CD4-positive, CD25-positive, alpha-beta regulatory T cell (primary cell): Measurements from ENCODE around the gene NUDT6. TPM values are rescaled to one million over a fixed set of nuclear protein-coding genes. Genes with fewer than 3 reads are reported as not detected.
"Not testable (repeated sequence)": the region's sequence is repeated elsewhere in the genome, so short reads cannot be mapped to it uniquely, and the experiment has no call there.

ENCODE experiments used
- ATAC-seq, 2 donors: fragments of 150-1000 bp; cut with Tn5 transposase; one replicate each; pipeline ENCODE4 v1.10.0; 2021; ENCODE audit warnings: low read depth in 2 of 2, moderate number of reproducible peaks in 2 of 2, moderate library complexity in 1 of 2
- DNase-seq, 3 donors: peaks; one replicate each; pipeline versions ENCODE4 v3.0.0 to v3.0.0-alpha.2; 2012 to 2022; ENCODE audit warnings: mixed read lengths in 1 of 3
- H3K27ac ChIP-seq: one replicate; pipeline ENCODE4 v1.7.0; 2013; ENCODE audit warnings: mild to moderate bottlenecking, low read length; ENCODE audit not compliant: insufficient read depth, poor library complexity, severe bottlenecking
- H3K27me3 ChIP-seq: one replicate; pipeline ENCODE4 v1.7.0; 2013; ENCODE audit warnings: low read length; ENCODE audit not compliant: control insufficient read depth, insufficient read depth
- H3K36me3 ChIP-seq: one replicate; pipeline ENCODE4 v1.7.0; 2013; ENCODE audit warnings: mild to moderate bottlenecking, low read length, moderate library complexity; ENCODE audit not compliant: control insufficient read depth, insufficient read depth
- H3K4me1 ChIP-seq: 2 replicates; pipeline ENCODE4 v1.7.0; 2013; ENCODE audit warnings: mild to moderate bottlenecking, low read length; ENCODE audit not compliant: insufficient read depth, control insufficient read depth, poor library complexity, severe bottlenecking
- H3K4me3 ChIP-seq: one replicate; pipeline ENCODE4 v1.7.0; 2013; ENCODE audit warnings: low read depth, mild to moderate bottlenecking, low read length, moderate library complexity
- H3K9me3 ChIP-seq, 2 experiments: 1 replicate in 1 of 2; 2 replicates in 1 of 2; pipeline ENCODE4 v1.7.0; 2013; ENCODE audit warnings: low read length in 2 of 2, mild to moderate bottlenecking in 1 of 2, moderate library complexity in 1 of 2; ENCODE audit not compliant: control insufficient read depth in 2 of 2
- H3K27ac Mint-ChIP-seq, 3 donors: one replicate each; pipeline ENCODE4 v1.8.0; 2020 to 2022; ENCODE audit warnings: mild to moderate bottlenecking in 3 of 3, mixed read lengths in 3 of 3, moderate library complexity in 2 of 3
- H3K27me3 Mint-ChIP-seq: one replicate; pipeline ENCODE4 v1.8.0; 2022; ENCODE audit warnings: mild to moderate bottlenecking, mixed read lengths
- H3K36me3 Mint-ChIP-seq: one replicate; pipeline ENCODE4 v1.8.0; 2020; ENCODE audit warnings: mixed read lengths
- H3K4me1 Mint-ChIP-seq, 4 donors: one replicate each; pipeline ENCODE4 v1.8.0; 2020 to 2022; ENCODE audit warnings: mixed read lengths in 4 of 4, mild to moderate bottlenecking in 1 of 4
- H3K4me3 Mint-ChIP-seq, 4 donors: one replicate each; pipeline ENCODE4 v1.8.0; 2020 to 2022; ENCODE audit warnings: mild to moderate bottlenecking in 4 of 4, mixed read lengths in 4 of 4, moderate library complexity in 3 of 4
- H3K9me3 Mint-ChIP-seq, 7 donors: one replicate each; pipeline ENCODE4 v1.8.0; 2020 to 2022; ENCODE audit warnings: mixed read lengths in 7 of 7, mild to moderate bottlenecking in 3 of 7, moderate library complexity in 2 of 7
- polyA plus RNA-seq, 4 donors: library from polyadenylated mRNA; unstranded; fragments of 300-500 nt; fragmentation: Illumina TruSeq; gene quantifications; one replicate each; pipeline ENCODE4 v1.2.3, GENCODE V29; 2021
- total RNA-seq: library from RNA; stranded (reverse); gene quantifications from one replicate; pipeline ENCODE4 v1.2.3, GENCODE V29; 2022

Gene NUDT6
- total and polyA plus RNA-seq, 5 donors from 2014 or later, result 1.8 to 4.8 (median 3.1) TPM

- peaks cover 29% of the 10 kb centered on the region for H3K27me3 Mint-ChIP-seq
- no peaks in the 10 kb centered on the region for H3K4me1 Mint-ChIP-seq
- peaks cover 0 to 10% (median 2%) of the 10 kb centered on the region in 7 donors for H3K9me3 Mint-ChIP-seq
- Histone ChIP-seq H3K27me3 (peaks cover 3% of the 10 kb centered on the region), H3K36me3 (no peaks in the 10 kb centered on the region), H3K4me1 (no peaks in the 10 kb centered on the region), H3K27ac (no peak overlapping the region), H3K4me3 (no peak overlapping the region), H3K9me3 (no peaks in the 10 kb centered on the region)
- H3K4me3 Mint-ChIP-seq, result no peak overlapping the region
- H3K27ac Mint-ChIP-seq, result no peak overlapping the region
- no peaks in the 10 kb centered on the region for H3K36me3 Mint-ChIP-seq
- DNase-seq (no peak), ATAC-seq (no peak)
Measured at GRCh38 chr4:122873821-122874593, 48.4 kb downstream of the NUDT6 start.

- Mint-ChIP-seq H3K4me1 (no peaks in the 10 kb centered on the region), H3K36me3 (no peaks in the 10 kb centered on the region), H3K27ac (no peak overlapping the region), H3K9me3 (peaks cover 0 to 9% (median 0%) of the 10 kb centered on the region in 7 donors), H3K4me3 (no peak overlapping the region), H3K27me3 (peaks cover 35% of the 10 kb centered on the region)
- Histone ChIP-seq H3K4me1 (no peaks in the 10 kb centered on the region), H3K27ac (no peak overlapping the region), H3K4me3 (no peak overlapping the region), H3K27me3 (peaks cover 3% of the 10 kb centered on the region), H3K36me3 (no peaks in the 10 kb centered on the region), H3K9me3 (no peaks in the 10 kb centered on the region)
- no peak for DNase-seq
- no peak for ATAC-seq
Measured at GRCh38 chr4:122873146-122873545, 49.3 kb downstream of the NUDT6 start.

- H3K36me3 ChIP-seq, H3K27ac ChIP-seq, H3K4me3 Mint-ChIP-seq, H3K9me3 ChIP-seq, H3K36me3 Mint-ChIP-seq, DNase-seq, H3K4me3 ChIP-seq, H3K4me1 Mint-ChIP-seq, H3K27ac Mint-ChIP-seq, H3K4me1 ChIP-seq, H3K27me3 ChIP-seq, ATAC-seq: not testable (repeated sequence)
- Mint-ChIP-seq H3K9me3 (peaks cover 0 to 10% (median 0%) of the 10 kb centered on the region in 7 donors), H3K27me3 (peaks cover 40% of the 10 kb centered on the region)
Measured at GRCh38 chr4:122868235-122868634, 54.2 kb downstream of the NUDT6 start.

- H3K4me1 Mint-ChIP-seq, result no peaks in the 10 kb centered on the region
- H3K27me3 ChIP-seq, result no peaks in the 10 kb centered on the region
- H3K27ac ChIP-seq, result no peak overlapping the region
- peaks cover 0 to 7% (median 0%) of the 10 kb centered on the region in 7 donors for H3K9me3 Mint-ChIP-seq
- H3K27me3 Mint-ChIP-seq, result peaks cover 24% of the 10 kb centered on the region
- H3K36me3 Mint-ChIP-seq, result no peaks in the 10 kb centered on the region
- no peaks in the 10 kb centered on the region for H3K9me3 ChIP-seq
- H3K4me3 ChIP-seq, result no peak overlapping the region
- no peak overlapping the region for H3K27ac Mint-ChIP-seq
- ATAC-seq (no peak), DNase-seq (no peak)
- no peak overlapping the region for H3K4me3 Mint-ChIP-seq
- H3K36me3 ChIP-seq, result no peaks in the 10 kb centered on the region
- H3K4me1 ChIP-seq, result no peaks in the 10 kb centered on the region
Measured at GRCh38 chr4:122865425-122865824, 57.0 kb downstream of the NUDT6 start.

- H3K4me1 ChIP-seq, result no peaks in the 10 kb centered on the region
- Mint-ChIP-seq H3K27me3 (peaks cover 7% of the 10 kb centered on the region), H3K4me1 (no peaks in the 10 kb centered on the region), H3K36me3 (no peaks in the 10 kb centered on the region), H3K27ac (no peak overlapping the region), H3K4me3 (no peak overlapping the region), H3K9me3 (peaks cover 0 to 3% (median 0%) of the 10 kb centered on the region in 7 donors)
- ATAC-seq (no peak), DNase-seq (no peak)
- no peak overlapping the region for H3K27ac ChIP-seq
- H3K27me3 ChIP-seq, result no peaks in the 10 kb centered on the region
- H3K9me3 ChIP-seq, result no peaks in the 10 kb centered on the region
- H3K36me3 ChIP-seq, result no peaks in the 10 kb centered on the region
- H3K4me3 ChIP-seq, result no peak overlapping the region
Measured at GRCh38 chr4:122863639-122864038, 58.8 kb downstream of the NUDT6 start.

GRCh38 chr4:122861172-122861943 lies 61.0 kb downstream of the NUDT6 start:
- H3K36me3 ChIP-seq, result no peaks in the 10 kb centered on the region
- no peak overlapping the region for H3K27ac ChIP-seq
- H3K27me3 ChIP-seq, result no peaks in the 10 kb centered on the region
- Mint-ChIP-seq H3K4me3 (no peak overlapping the region), H3K4me1 (no peaks in the 10 kb centered on the region), H3K27ac (no peak overlapping the region), H3K27me3 (peaks cover 6% of the 10 kb centered on the region), H3K9me3 (peaks cover 0 to 2% (median 0%) of the 10 kb centered on the region in 7 donors), H3K36me3 (no peaks in the 10 kb centered on the region)
- H3K4me3 ChIP-seq, result no peak overlapping the region
- H3K4me1 ChIP-seq, result no peaks in the 10 kb centered on the region
- no peaks in the 10 kb centered on the region for H3K9me3 ChIP-seq
- ATAC-seq, result no peak
- DNase-seq, result no peak

GRCh38 chr4:122858705-122859104 lies 63.7 kb downstream of the NUDT6 start:
- Histone ChIP-seq H3K9me3 (no peaks in the 10 kb centered on the region), H3K27me3 (no peaks in the 10 kb centered on the region), H3K27ac (no peak overlapping the region), H3K4me3 (no peak overlapping the region), H3K4me1 (no peaks in the 10 kb centered on the region), H3K36me3 (no peaks in the 10 kb centered on the region)
- H3K36me3 Mint-ChIP-seq, result no peaks in the 10 kb centered on the region
- peaks cover 0 to 2% (median 0%) of the 10 kb centered on the region in 7 donors for H3K9me3 Mint-ChIP-seq
- H3K4me3 Mint-ChIP-seq, result no peak overlapping the region
- no peaks in the 10 kb centered on the region for H3K4me1 Mint-ChIP-seq
- DNase-seq (no peak), ATAC-seq (no peak)
- H3K27ac Mint-ChIP-seq, result no peak overlapping the region
- H3K27me3 Mint-ChIP-seq, result peaks cover 18% of the 10 kb centered on the region
